Loucy (cell line): ENCODE measurements around the gene UNC79.

Experiments used
- EZH2phosphoT487 ChIP-seq: fragments of 200-600 bp; IDR thresholded peaks from 2 replicates; pipeline ENCODE4 v1.6.1; 2018; ENCODE audit warnings: antibody characterized with exemption, mild to moderate bottlenecking, moderate library complexity, borderline replicate concordance
- TF ChIP-seq, protein P1 (sequence below): fragments of 200-600 bp; sonication (generic); conservative IDR thresholded peaks from 2 replicates; pipeline ENCODE4 v1.5.1; 2014; ENCODE audit warnings: mild to moderate bottlenecking, antibody characterized with exemption, low read length

DNA sequence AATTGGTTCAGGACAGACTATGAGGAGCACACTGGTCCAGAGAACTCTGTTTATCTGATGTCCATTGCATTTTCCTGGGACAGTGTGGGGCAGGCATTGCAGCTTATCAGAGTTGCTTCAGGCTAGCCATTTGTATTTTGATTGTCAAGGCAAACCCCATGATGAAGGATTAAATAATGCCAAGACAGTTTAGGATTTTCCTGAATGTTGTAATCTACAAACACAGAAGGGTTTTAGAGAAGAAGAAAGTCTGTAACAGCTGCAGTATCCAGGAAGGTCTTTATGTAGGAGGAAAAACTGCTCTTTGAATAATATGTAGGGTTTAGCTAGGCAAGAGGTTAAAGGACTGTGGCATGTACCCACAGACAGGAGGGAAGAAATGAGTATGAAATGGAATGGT lies 32.2 kb upstream of the UNC79 start:
- TF ChIP-seq, protein P1, sequence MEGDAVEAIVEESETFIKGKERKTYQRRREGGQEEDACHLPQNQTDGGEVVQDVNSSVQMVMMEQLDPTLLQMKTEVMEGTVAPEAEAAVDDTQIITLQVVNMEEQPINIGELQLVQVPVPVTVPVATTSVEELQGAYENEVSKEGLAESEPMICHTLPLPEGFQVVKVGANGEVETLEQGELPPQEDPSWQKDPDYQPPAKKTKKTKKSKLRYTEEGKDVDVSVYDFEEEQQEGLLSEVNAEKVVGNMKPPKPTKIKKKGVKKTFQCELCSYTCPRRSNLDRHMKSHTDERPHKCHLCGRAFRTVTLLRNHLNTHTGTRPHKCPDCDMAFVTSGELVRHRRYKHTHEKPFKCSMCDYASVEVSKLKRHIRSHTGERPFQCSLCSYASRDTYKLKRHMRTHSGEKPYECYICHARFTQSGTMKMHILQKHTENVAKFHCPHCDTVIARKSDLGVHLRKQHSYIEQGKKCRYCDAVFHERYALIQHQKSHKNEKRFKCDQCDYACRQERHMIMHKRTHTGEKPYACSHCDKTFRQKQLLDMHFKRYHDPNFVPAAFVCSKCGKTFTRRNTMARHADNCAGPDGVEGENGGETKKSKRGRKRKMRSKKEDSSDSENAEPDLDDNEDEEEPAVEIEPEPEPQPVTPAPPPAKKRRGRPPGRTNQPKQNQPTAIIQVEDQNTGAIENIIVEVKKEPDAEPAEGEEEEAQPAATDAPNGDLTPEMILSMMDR, result no peak
- TF ChIP-seq EZH2phosphoT487, result no peak
